GM12892 (cell line): Measurements from ENCODE around the gene C11orf71.

ENCODE experiments used
- DNase-seq: peaks from one replicate; pipeline ENCODE4 v3.0.0; 2011; ENCODE audit not compliant: insufficient read length
- FAIRE-seq: peaks from 2 replicates; lab custom pipeline; 2011; peaks lifted over from hg19 to GRCh38; lab: Jason Lieb, UNC
- POLR2A ChIP-seq: IDR thresholded peaks from 2 replicates; pipeline ENCODE4 v1.6.1; 2011; ENCODE audit warnings: low read depth, low read length, control low read depth
- POLR2AphosphoS5 ChIP-seq: IDR thresholded peaks from 2 replicates; pipeline ENCODE4 v1.6.1; 2011; ENCODE audit warnings: low read depth, low read length, control low read depth
- TAF1 ChIP-seq: IDR thresholded peaks from 2 replicates; pipeline ENCODE4 v1.6.1; 2011; ENCODE audit warnings: low read depth, mild to moderate bottlenecking, control low read depth, low read length, borderline replicate concordance

The C11orf71 gene

DNA sequence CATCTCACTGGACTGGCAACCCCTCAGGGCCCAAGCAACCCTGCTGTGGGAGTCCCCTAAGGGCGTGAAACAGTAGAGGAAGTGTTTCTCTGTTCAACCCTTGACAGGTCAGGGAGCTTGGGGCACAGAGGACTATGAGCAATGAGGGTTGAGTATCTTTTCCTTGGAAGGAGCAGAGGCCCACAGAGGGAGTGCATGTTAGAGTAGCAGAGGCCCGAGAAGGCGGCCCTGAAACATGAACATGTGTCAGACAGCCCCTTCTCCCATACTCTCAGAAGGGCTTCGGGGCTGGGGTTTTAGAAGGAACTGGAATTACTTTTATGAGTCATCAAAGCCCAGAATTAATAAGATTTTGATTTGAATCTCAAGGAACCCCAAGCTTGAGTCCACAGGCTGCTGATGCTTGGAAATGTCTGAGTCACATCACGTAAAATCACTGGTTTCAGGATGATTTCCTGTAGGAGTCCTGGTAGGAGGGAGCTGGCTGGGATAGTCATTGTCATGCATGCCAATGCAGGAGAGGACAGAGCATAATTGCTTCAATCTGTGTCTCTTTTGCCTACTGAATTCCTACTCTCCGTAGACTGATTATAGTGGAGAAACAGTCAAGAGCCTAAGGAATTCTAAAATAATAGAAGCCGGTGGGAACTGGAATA lies 22.6 kb downstream of the C11orf71 start:
- no peak for TF ChIP-seq POLR2AphosphoS5
- DNase-seq (no peak), FAIRE-seq (no peak)

DNA sequence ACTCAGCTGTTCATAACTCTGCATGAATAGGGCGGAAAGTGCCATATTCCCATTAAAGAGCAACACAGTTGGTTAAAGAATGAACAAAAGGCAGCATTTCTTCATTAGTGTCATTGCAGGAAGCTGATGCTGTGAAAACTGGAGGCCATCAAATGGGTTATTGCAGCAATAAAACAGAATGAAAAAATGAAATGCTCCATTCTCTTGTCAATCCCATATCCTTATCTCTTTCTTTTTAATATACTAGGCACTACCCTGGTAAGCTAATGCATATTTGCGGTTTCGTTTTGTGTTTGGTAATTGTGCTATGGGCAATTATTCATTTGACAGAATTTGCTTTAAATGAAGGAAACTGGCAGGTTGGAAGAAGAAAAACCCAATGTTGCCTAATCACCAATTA lies 25.3 kb downstream of the C11orf71 start:
- no peak for TF ChIP-seq TAF1
- no peak for TF ChIP-seq POLR2AphosphoS5
- no peak for TF ChIP-seq POLR2A
- no peak for FAIRE-seq

DNA sequence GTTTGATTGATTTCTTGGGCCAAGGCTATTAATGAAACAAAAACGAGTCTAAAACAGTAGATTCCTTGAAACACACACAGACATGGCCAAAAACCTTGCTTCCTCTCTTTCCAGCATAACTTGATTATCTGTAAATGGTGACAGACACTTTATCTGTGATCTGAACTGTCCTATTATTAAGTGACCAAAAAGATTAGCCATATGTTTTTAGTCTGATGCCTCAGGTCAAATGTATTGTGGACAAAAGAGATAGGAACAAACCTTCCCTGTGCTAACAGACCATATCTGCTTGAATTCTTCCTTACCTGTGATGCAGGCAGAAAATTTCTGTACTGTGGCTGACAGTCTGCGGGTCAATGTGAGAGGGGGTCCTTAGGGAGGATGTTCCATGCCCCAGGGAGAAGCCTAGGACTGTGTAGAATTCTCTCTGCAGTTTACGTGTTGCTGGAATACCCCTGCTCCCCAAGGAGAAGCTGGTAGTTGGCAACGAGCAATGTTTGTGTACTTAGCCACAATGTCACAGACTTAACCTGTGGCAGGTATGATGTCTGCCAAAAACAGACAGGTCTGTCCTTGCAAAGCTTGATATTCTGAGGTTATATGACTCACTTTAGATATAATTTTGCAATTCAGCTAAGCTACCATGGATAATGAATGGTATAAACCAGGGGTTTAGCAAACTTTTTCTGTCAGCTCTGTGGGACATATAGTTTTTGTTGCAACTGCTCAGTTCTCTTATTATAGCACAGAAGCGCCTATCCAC lies 31.2 kb downstream of the C11orf71 start:
- FAIRE-seq (peak; percentile 66), DNase-seq (no peak)
- no peak for TF ChIP-seq POLR2AphosphoS5
- no peak for TF ChIP-seq POLR2A

More for the DNA sequence above, 25.3 kb downstream of the C11orf71 start:
- no peak for DNase-seq

DNA sequence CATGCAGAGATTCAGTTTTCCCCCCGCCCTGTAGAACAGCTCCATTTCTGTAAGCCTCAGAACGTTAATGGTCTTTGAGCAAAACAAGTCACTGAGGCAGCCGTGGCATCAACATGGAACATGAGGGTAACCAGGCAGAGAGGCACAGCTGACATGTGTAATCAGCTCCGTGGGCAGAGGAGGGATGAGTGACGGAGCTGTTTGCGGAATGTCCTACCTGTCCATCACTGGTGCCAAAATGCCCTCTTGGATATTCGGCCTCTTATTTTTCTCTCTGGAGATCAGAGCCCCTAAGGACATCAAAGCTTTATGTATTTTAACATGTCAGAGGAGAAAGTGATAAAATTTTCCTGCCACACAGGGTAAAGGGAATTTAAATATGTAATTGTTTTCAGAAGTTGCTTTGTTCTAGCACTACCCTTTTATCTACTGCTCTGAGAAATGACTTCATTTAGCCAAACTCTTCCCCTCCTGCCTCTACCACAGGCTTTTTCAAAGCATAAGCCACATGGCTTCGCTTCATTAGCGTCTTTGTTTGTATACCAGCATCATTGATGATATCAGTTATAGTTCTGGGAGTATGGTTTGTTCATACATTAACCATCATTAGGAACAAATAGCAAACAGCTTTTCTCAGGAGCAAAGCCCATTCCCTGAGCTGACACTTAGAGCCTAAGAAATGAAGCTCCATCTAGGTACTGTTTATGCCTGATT lies 32.9 kb downstream of the C11orf71 start:
- DNase-seq = no peak
- TF ChIP-seq POLR2A (no peak), POLR2AphosphoS5 (no peak), TAF1 (no peak)
- no peak for FAIRE-seq

DNA sequence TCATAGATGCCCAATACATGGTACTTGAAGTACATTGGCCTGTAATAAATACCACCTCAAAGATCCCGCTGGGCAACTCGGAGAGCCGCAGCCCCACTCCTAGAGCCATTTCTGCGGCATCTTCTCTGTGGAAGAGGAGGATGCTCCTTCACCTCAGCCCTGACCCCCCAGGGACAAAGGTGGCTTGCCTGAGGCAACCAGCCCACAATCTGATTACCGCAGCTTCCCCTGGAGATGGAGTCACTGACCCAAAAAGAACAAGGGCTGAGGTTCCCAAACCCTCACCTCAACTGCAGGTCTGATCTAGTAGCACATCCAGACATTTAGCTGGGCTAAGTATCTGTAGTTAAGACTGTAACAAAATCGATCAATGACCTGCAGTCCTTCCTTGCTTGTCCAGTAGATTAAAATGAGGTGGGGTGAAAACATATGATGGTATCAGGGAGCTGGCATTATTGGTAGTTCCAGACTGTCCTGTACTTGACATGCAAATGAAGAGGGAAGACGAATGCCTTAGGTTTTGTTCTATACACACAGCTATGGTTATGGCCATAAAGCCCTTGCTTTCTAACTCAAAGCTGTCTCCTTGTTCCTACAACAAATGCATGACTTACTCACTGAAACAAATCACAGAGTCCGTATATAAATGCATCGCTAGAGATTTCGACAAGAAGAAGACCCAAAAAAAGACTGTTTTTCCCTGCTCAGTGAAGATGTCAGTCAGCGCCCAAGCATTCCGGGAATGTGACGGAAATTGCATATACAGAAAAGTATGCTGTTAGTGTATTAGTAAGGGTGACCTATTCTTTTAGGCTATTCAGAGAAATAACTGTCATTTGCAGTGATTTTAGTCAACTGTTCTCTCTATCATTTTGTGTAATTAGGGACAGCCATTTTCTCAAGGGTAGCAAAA lies 33.7 kb downstream of the C11orf71 start:
- no peak for TF ChIP-seq POLR2AphosphoS5
- TF ChIP-seq POLR2A = no peak
- TF ChIP-seq TAF1 = no peak
- FAIRE-seq (no peak), DNase-seq (no peak)

DNA sequence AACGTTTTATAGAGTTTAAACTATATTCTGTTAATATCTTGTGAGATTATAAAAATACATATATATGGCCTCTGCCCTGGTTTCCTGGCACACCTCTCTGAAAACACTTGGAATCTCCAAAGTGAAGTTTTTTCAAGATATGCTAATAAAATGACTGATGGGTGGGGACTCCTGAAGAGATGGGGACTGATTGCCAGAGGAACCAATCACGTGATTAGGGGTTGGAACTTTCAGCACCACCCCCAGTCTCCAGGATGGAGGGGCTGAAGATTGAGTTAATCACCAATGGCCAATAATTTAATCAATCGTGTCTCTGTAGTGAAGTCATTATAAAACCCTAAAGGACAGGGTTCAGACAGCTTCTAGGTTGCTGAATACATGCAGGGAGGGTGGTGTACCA lies 37.4 kb downstream of the C11orf71 start:
- TF ChIP-seq TAF1 = no peak
- no peak for TF ChIP-seq POLR2AphosphoS5
- FAIRE-seq = no peak

DNA sequence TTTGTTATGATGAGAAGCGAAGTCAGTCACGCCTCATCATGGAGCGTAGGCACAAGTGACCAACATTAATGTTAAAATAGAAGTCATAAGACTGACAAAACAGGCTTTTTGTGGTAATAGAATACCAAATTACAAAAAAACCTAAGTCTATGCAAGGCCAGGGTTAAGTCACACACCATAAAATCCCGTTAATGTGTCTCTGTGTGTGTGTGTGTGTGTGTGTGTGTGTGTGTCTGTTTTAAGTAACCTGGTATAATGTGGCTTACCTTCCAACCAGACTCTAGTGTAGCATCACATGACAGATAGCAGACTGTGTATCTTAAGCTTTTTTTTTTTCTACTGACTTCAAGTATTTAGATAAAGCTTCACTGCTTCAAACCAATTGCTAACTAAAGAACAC lies 38.0 kb downstream of the C11orf71 start:
- no peak for TF ChIP-seq POLR2AphosphoS5
- TF ChIP-seq POLR2A = no peak
- TF ChIP-seq TAF1 = no peak
- DNase-seq (no peak), FAIRE-seq (peak; percentile 14)

More for the DNA sequence above, 37.4 kb downstream of the C11orf71 start:
- no peak for DNase-seq

DNA sequence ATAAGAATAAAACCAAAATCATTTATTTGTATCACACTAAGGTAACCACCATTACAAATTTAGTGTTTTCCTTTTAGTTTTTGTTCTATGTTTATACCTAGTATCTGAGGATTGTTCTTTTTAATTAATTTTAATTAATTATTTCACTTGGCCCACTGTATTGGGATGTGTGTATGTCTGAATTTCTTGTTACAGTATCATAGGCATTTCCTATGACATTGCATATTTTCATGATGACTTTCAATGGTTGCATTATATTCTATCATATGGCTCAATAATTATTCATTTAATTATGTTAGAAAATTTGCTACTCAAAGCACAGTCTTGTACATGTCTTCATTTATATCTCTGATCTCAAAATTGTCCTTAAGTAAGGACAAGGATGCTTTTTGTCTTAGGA lies 41.0 kb downstream of the C11orf71 start:
- no peak for FAIRE-seq
- TF ChIP-seq TAF1 (no peak), POLR2AphosphoS5 (no peak), POLR2A (no peak)

DNA sequence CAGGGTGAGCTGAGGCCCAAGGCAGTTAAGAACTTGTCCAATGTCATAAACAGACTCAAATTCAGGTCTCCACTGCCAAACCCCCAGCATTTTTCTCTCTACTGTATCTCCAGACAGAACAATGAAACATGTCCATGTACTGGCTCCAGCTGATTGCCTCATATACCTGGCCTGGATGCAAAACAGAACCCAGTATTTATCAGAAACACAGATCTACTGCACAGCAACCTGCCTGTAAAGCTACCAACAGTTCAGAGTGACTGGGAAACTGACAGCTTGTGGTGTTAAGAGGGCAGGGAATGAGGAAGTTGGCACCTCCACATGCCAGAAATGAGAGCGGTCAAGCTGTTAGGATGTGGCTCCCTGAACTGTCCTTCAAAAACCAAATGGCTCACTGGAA lies 41.6 kb downstream of the C11orf71 start:
- no peak for FAIRE-seq
- DNase-seq = no peak

More for the DNA sequence above, 41.0 kb downstream of the C11orf71 start:
- DNase-seq = no peak

DNA sequence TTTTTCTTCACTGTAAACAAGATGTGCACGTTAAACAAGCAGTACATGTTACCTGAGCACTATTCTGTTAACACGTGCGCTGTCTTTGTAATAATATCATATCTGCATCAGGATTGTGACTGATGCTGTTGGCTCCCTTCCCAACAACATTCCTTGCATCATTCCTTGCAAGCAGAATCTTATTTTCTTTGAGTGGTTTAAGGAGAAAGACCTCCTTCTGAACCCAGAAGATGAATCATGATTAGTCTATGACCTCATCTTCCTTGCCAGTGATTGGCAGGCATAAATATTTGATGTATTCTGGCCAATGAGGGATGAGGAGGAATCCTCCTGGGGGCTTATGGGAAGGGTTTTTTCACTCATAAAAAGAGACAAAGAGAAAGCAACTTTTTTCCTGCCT lies 46.2 kb downstream of the C11orf71 start:
- no peak for FAIRE-seq
- TF ChIP-seq POLR2A = no peak
- no peak for TF ChIP-seq POLR2AphosphoS5
- no peak for TF ChIP-seq TAF1
- DNase-seq = no peak

More for the DNA sequence above, 41.6 kb downstream of the C11orf71 start:
- TF ChIP-seq TAF1 = no peak
- no peak for TF ChIP-seq POLR2AphosphoS5
- no peak for TF ChIP-seq POLR2A

DNA sequence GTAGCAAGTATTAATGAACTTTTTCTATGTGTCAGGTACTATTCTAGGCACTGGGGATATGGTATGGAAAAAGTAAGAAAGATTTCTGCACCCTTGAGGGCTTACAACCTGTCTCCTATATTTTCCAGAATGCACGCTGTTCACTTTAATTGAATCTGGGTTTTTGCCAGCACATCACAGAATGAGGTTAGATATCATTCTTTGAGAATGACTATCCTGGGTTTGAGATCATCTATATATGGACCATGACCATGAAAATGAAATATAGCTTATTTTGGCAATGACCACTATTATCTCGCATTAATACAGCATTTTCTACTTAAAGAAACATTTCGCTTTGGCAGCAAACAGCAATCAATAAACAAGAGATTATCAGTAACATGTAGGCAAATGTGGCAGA lies 46.9 kb downstream of the C11orf71 start:
- DNase-seq (no peak), FAIRE-seq (peak; percentile 42)
- TF ChIP-seq POLR2AphosphoS5 (no peak), POLR2A (no peak), TAF1 (no peak)
